Esophagus muscularis mucosa (tissue), 4 donors: Measurements from ENCODE around the gene SETD2.
"Not testable (repeated sequence)": the region's sequence is repeated elsewhere in the genome, so short reads cannot be mapped to it uniquely, and the experiment has no call there.

Experiments
- EP300 ChIP-seq: sonication (generic); formaldehyde crosslinking; IDR thresholded peaks from one replicate; pipeline ENCODE4 v1.6.1; 2017; ENCODE audit warnings: antibody characterized with exemption
- POLR2A ChIP-seq: fragments of 450-650 bp; IDR thresholded peaks from one replicate; pipeline ENCODE4 v1.6.1; 2017; ENCODE audit warnings: antibody characterized with exemption, moderate library complexity, mild to moderate bottlenecking, low read depth
- POLR2AphosphoS5 ChIP-seq, 2 donors: sonication (generic); formaldehyde crosslinking; IDR thresholded peaks; one replicate each; pipeline ENCODE4 v1.6.1; 2017; ENCODE audit warnings: antibody characterized with exemption in 2 of 2
- TF ChIP-seq, protein P1 (sequence below), 3 experiments: fragments of 200-600 bp in 2 of 3; fragments of 450-650 bp in 1 of 3; sonication (generic) in 2 of 3; IDR thresholded peaks; one replicate each; pipeline ENCODE4 v1.5.1; 2017 to 2019; ENCODE audit warnings: antibody characterized with exemption in 3 of 3, mild to moderate bottlenecking in 2 of 3, moderate library complexity in 1 of 3

DNA sequence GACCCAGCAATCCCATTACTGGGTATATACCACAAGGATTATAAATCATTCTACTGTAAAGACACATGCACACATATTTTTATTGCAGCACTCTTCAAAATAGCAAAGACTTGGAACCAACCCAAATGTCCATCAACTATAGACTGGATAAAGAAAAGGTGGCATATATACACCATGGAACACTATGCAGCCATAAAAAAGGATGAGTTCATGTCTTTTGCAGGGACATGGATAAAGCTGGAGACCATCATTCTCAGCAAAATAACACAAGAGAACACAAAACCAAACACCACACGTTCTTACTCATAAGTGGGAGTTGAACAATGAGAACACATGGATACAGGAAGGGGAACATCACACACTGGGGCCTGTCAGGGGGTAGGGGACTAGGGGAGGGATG, 137.5 kb downstream of the SETD2 start:
- TF ChIP-seq, protein P1, sequence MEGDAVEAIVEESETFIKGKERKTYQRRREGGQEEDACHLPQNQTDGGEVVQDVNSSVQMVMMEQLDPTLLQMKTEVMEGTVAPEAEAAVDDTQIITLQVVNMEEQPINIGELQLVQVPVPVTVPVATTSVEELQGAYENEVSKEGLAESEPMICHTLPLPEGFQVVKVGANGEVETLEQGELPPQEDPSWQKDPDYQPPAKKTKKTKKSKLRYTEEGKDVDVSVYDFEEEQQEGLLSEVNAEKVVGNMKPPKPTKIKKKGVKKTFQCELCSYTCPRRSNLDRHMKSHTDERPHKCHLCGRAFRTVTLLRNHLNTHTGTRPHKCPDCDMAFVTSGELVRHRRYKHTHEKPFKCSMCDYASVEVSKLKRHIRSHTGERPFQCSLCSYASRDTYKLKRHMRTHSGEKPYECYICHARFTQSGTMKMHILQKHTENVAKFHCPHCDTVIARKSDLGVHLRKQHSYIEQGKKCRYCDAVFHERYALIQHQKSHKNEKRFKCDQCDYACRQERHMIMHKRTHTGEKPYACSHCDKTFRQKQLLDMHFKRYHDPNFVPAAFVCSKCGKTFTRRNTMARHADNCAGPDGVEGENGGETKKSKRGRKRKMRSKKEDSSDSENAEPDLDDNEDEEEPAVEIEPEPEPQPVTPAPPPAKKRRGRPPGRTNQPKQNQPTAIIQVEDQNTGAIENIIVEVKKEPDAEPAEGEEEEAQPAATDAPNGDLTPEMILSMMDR (IDR thresholded peaks at IDR 0.05) = not testable (repeated sequence)
- not testable (repeated sequence) for TF ChIP-seq EP300; POLR2A; POLR2AphosphoS5 (IDR thresholded peaks at IDR 0.05)
